Fibroblast of pulmonary artery (primary cell): ENCODE measurements around the gene HSPG2.

Experiments
- DNase-seq: peaks from one replicate; pipeline ENCODE4 v3.0.0-alpha.2; 2010; ENCODE audit warnings: low read depth
- H3K4me3 ChIP-seq: replicated peaks from 2 replicates; pipeline ENCODE4 v1.5.1; 2011; ENCODE audit warnings: low read depth, mild to moderate bottlenecking, control low read depth, low read length, moderate library complexity
- TF ChIP-seq, protein P1 (sequence below): IDR thresholded peaks from 2 replicates; pipeline ENCODE4 v1.5.1; 2011; ENCODE audit warnings: mild to moderate bottlenecking, control low read depth, low read length, inconsistent platforms; ENCODE audit errors: missing control alignments

HSPG2 gene

DNA sequence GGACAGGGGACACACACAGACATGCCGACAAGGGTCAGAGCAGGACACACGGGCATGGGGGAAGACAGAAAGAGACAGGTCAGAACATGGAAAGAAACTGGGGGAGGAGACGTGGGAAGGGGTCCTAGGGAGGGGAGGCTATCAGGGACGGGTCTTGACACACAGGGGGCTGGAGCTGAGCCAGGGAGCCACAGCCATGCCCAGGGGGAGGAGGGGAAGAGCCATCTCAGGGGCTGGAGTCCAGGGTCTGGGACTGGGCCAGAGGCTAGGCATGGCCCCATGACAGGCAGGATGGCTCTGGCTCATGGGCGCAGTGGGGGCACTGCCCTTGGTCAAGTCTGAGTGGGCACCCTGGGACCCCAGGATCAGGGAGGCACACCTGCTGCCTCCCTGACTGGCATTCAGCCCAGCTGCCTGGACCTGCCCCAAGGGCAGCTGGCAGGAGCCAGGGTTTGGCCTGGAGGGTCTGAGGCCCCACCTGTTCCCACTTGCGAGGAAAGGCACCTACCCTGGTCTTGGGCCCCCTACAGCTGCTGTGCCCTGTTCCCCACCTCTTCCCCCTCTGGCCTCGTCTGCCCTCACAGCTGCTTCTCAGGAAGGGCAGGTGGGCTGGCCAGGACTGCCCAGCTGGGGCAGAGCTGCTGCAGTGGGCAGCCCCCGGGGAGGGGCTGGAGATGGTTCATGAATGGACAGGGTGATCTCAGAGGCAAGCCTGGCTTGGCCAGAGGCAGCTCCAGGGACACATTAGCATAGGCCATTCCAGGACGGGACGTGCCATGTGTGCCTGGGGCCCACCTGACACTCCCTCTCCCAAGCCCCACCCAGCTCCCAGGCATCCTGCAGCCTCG is 42.9 kb downstream of the HSPG2 start:
- H3K4me3 ChIP-seq: no peak overlapping the region
- TF ChIP-seq, protein P1, sequence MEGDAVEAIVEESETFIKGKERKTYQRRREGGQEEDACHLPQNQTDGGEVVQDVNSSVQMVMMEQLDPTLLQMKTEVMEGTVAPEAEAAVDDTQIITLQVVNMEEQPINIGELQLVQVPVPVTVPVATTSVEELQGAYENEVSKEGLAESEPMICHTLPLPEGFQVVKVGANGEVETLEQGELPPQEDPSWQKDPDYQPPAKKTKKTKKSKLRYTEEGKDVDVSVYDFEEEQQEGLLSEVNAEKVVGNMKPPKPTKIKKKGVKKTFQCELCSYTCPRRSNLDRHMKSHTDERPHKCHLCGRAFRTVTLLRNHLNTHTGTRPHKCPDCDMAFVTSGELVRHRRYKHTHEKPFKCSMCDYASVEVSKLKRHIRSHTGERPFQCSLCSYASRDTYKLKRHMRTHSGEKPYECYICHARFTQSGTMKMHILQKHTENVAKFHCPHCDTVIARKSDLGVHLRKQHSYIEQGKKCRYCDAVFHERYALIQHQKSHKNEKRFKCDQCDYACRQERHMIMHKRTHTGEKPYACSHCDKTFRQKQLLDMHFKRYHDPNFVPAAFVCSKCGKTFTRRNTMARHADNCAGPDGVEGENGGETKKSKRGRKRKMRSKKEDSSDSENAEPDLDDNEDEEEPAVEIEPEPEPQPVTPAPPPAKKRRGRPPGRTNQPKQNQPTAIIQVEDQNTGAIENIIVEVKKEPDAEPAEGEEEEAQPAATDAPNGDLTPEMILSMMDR: no peak
- no peak for DNase-seq

DNA sequence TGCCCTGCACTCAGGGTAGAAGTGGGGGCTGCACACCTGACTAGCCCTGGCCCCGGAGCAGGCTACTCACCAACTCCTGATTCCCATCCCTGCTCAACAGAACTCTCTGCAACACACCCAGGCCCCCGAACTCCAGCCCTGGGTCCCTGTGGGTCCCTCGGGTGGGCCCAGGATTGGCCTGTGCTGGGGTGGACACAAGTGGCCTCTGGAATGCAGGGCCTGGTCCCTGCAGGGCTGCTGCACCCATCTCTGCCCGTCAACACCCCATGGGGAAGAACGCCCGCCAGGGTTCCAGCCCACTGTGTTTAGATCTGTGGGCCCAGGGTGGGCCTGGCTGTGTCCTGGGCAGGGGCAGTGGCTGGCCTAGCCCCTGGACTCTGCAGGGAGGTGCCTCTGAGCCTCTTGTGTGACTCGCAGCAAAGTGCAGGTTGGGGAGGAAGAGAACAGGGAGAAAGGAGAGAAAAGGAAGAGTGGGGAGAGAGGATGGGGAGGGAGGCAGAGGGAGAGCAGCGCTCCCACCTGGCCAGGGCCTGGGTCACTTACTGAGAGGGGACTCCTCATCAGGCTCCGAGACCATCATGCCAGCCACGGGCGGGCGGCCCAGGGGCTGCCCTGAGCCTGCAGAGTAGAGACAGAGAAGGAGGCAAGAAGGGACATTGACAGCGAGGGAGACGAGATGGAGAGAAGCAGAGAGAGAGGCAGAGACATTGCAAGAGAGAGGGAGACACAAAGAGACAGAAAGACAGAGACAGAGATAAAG is 43.9 kb downstream of the HSPG2 start:
- TF ChIP-seq, protein P1: no peak
- no peak overlapping the region for H3K4me3 ChIP-seq
- DNase-seq: no peak

DNA sequence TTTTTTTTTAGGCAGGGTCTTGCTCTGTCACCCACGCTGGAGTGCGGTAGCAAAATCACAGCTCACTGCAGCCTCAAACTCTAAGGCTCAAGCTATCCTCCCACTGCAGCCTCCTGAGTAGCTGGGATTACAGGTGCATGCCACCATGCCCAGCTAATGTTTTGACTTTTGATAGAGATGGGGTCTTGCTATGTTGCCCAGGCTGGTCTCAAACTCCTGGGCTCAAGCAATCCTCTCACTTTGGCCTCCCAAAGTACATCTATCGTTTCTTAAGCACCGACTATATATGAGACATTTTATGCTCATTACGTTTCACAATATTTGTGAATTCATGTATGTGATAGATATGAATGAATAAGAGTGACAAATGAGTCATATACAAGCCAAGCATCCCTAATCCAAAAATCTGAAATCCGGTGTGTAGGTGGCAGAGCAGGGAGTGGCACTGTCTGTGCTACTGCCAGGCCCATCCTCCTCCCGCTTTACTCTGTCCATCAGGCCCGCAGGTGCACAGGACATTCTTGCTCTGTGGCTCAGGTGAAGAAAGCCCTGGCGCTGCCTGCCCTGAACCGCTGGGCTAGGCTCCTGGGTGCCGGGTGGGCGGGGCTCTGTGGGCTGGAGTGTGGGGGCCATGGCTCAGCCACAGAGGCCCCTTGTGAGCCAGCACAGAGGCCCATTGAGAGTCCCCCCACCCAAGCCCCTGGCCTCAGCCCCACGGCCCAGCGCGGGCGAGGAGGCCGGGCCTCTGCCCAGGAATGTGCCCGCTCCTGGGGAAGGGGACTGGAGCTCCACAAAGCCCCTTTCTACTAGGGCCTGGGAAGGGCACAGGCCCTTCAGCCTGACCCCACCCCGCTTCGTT is 45.3 kb downstream of the HSPG2 start:
- TF ChIP-seq, protein P1: no peak
- no peak for DNase-seq
- H3K4me3 ChIP-seq: no peak overlapping the region

DNA sequence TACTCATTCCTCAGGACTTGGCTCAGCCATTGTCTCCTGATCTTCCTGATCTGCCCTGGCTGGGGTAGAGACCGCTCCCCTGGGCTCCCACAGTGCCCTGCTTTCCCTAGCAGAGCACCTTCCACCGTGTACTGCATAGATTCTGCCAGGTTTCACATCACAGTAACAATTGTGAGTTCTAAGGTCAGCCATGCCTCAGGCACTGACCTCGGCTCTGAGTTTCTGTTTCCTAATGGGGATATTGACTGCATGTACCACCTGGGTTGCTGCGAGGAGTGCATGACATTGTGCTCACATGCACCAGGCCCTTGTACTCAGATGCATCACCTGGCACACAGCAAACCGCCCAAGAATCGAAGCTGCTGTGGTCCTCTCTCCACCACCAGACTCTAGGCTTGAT is 46.0 kb downstream of the HSPG2 start:
- no peak for DNase-seq
- TF ChIP-seq, protein P1: no peak
- no peak overlapping the region for H3K4me3 ChIP-seq

DNA sequence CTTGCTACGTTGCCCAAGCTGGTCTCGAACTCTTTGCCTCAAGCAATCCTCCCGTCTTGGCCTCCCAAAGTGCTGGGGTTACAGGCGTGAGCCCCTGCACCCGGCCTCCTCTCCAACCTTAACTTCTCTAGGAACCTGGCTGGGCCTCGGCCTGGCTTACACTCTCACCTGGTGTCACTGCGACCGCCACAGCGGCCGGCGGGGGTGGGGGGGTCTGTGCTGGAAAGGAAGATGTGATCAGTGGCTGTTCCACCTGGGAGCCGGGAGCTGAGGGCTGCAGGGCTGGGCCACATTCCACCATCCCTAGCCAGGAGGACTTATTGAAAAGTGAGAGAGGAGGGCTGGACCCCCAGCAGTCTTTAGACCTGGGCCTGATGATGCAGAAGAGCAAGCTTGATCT is 48.6 kb downstream of the HSPG2 start:
- no peak overlapping the region for H3K4me3 ChIP-seq
- DNase-seq: no peak
- TF ChIP-seq, protein P1: no peak

DNA sequence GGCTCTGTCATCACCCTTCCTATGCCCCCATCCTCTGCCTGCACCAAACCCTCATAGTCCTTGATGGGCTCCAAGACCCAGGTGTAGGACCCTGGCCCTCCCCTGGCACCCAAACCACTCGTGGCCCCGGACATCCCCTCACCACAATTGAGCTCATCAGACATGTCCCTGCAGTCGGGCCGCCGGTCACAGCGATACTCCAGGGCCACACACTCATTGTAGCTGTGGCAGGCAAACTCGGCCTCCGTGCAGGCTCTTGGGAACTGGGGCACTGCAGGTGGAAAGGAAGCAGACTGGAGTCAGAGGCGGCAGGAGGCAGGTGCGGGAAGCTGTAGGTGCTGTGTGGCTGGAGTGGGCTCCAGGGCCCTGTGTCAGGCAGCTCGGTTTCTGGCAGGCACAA is 49.3 kb downstream of the HSPG2 start:
- no peak for DNase-seq
- no peak overlapping the region for H3K4me3 ChIP-seq
- TF ChIP-seq, protein P1: no peak
